ENCODE measurements around the gene DOCK11. TPM values are rescaled to one million over a fixed set of nuclear protein-coding genes. Genes with fewer than 3 reads are reported as not detected.

DOCK11 gene
- total RNA-seq, 2 donors from 2014 or later, result 3.1 to 3.4 TPM

- Mint-ChIP-seq H3K4me3 (no peak overlapping the region), H3K27ac (no peak overlapping the region), H3K36me3 (ENCODE audit: low read depth) (no peaks in the 10 kb centered on the region), H3K27me3 (ENCODE audit: insufficient read depth) (no peaks in the 10 kb centered on the region), H3K9me3 (peaks cover 63% of the 10 kb centered on the region), H3K4me1 (no peaks in the 10 kb centered on the region)
- WGBS, 2 experiments (ENCODE audit: insufficient coverage in 1 of 2, insufficient read length in 1 of 2), result 96 to 100% methylated on average over 4 to 5 of the region's 5 CpGs
- Histone ChIP-seq H3K4me3 (ENCODE audit: low read length) (no peak overlapping the region), H3K27ac (ENCODE audit: low read depth, low read length) (no peak overlapping the region), H3K9ac (ENCODE audit: extremely low read depth, low read length, poor library complexity, severe bottlenecking) (no peak overlapping the region), H3K27me3 (ENCODE audit: control insufficient read depth, insufficient read depth, low read length, poor library complexity, severe bottlenecking) (no peaks in the 10 kb centered on the region), H3K9me3 (ENCODE audit: control insufficient read depth, low read length) (no peaks in the 10 kb centered on the region), H3K36me3 (ENCODE audit: control insufficient read depth, insufficient read depth, low read length) (no peaks in the 10 kb centered on the region), H3K4me1 (ENCODE audit: control insufficient read depth, insufficient read depth, low read length) (no peaks in the 10 kb centered on the region)
- no peak for TF ChIP-seq CTCF (conservative IDR thresholded peaks at IDR 0.05)
- no peak for DNase-seq
Measured at GRCh38 chrX:118508221-118508620, 12.6 kb downstream of the DOCK11 start.

GRCh38 chrX:118508635-118509034 is 13.0 kb downstream of the DOCK11 start:
- H3K27me3 ChIP-seq (ENCODE audit: control insufficient read depth, insufficient read depth, low read length, poor library complexity, severe bottlenecking), result no peaks in the 10 kb centered on the region
- H3K27ac Mint-ChIP-seq, result no peak overlapping the region
- H3K27ac ChIP-seq (ENCODE audit: low read depth, low read length), result no peak overlapping the region
- H3K36me3 ChIP-seq (ENCODE audit: control insufficient read depth, insufficient read depth, low read length), result no peaks in the 10 kb centered on the region
- no peak overlapping the region for H3K4me3 Mint-ChIP-seq
- H3K4me1 Mint-ChIP-seq, result no peaks in the 10 kb centered on the region
- no peak overlapping the region for H3K9ac ChIP-seq (ENCODE audit: extremely low read depth, low read length, poor library complexity, severe bottlenecking)
- no peaks in the 10 kb centered on the region for H3K9me3 ChIP-seq (ENCODE audit: control insufficient read depth, low read length)
- DNase-seq, result no peak
- no peak for TF ChIP-seq CTCF (conservative IDR thresholded peaks at IDR 0.05)
- WGBS, 2 experiments (ENCODE audit: insufficient coverage in 1 of 2, insufficient read length in 1 of 2), result 95 to 100% methylated on average over 3 to 6 of the region's 6 CpGs
- no peaks in the 10 kb centered on the region for H3K36me3 Mint-ChIP-seq (ENCODE audit: low read depth)
- H3K4me1 ChIP-seq (ENCODE audit: control insufficient read depth, insufficient read depth, low read length), result no peaks in the 10 kb centered on the region
- H3K4me3 ChIP-seq (ENCODE audit: low read length), result no peak overlapping the region
- peaks cover 62% of the 10 kb centered on the region for H3K9me3 Mint-ChIP-seq
- no peaks in the 10 kb centered on the region for H3K27me3 Mint-ChIP-seq (ENCODE audit: insufficient read depth)

- Histone ChIP-seq H3K4me3 (ENCODE audit: low read length) (no peak overlapping the region), H3K27me3 (ENCODE audit: control insufficient read depth, insufficient read depth, low read length, poor library complexity, severe bottlenecking) (no peaks in the 10 kb centered on the region), H3K4me1 (ENCODE audit: control insufficient read depth, insufficient read depth, low read length) (no peaks in the 10 kb centered on the region), H3K27ac (ENCODE audit: low read depth, low read length) (no peak overlapping the region), H3K9ac (ENCODE audit: extremely low read depth, low read length, poor library complexity, severe bottlenecking) (no peak overlapping the region), H3K36me3 (ENCODE audit: control insufficient read depth, insufficient read depth, low read length) (no peaks in the 10 kb centered on the region), H3K9me3 (ENCODE audit: control insufficient read depth, low read length) (no peaks in the 10 kb centered on the region)
- Mint-ChIP-seq H3K27me3 (ENCODE audit: insufficient read depth) (no peaks in the 10 kb centered on the region), H3K9me3 (peaks cover 69% of the 10 kb centered on the region), H3K4me1 (no peaks in the 10 kb centered on the region), H3K36me3 (ENCODE audit: low read depth) (no peaks in the 10 kb centered on the region), H3K4me3 (no peak overlapping the region), H3K27ac (no peak overlapping the region)
- TF ChIP-seq CTCF (conservative IDR thresholded peaks at IDR 0.05), result no peak
- WGBS, 2 experiments (ENCODE audit: insufficient coverage in 1 of 2, insufficient read length in 1 of 2), result 70 to 94% methylated on average over 2 to 5 of the region's 5 CpGs
- no peak for DNase-seq
Measured at GRCh38 chrX:118510111-118510510, 14.5 kb downstream of the DOCK11 start.
